OCI-M1 (cell line): ENCODE data around the gene POTEG.
"Not testable (repeated sequence)": the region's sequence is repeated elsewhere in the genome, so short reads cannot be mapped to it uniquely, and the experiment has no call there.

Experiments
- DNase-seq: peaks from one replicate; lab custom pipeline; 2025; lab: John Stamatoyannopoulos, UW

Gene POTEG

DNA sequence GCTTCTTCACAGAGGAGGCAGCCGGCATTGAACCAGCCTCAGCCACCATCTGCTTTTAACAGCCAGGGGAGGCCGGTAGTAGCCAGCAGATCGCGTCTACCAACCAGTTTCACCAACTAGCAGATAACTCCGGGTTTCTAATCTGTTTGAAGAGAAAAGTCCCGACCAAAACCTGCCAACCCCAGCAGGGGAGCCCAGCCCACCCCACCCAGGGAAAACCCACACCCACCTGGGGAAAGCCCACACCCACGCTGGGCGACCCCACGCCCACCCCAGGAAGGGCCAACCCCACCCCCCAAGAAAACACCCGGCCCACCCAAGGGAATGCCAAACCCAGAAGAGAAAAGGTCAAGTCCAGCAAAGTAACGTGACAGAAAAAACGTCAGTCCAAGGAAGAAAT, at the start of gene POTEG:
Gene POTEG, minus strand, starts transcription at position 101 of the 400 bp plus-strand sequence. Its CDS starts 52 bp downstream, at position 49.
- DNase-seq, result not testable (repeated sequence)

DNA sequence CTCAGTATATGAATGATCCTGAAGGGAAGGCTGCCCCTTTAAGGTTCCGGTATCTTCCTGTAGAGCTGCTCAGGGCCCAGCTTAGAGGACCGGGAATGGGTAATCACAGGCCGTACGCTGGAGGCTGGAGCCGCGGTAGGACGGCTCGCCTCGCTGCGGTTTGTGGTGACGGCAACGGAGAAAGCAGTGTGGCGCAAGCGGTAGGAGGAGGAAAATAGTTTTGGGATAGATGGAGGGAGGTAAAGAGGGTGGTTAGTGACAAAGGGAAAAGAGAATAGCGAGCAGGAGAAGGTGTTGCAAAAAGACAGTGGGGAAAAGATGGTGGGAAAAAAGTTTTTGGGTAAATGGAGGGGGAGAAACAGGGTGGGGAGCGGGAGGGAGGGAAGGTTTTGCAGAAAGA, 48.0 kb upstream of the POTEG start:
- not testable (repeated sequence) for DNase-seq

GRCh38 chr14:19481421-19481820, 47.3 kb upstream of the POTEG start:
- DNase-seq, result not testable (repeated sequence)

DNA sequence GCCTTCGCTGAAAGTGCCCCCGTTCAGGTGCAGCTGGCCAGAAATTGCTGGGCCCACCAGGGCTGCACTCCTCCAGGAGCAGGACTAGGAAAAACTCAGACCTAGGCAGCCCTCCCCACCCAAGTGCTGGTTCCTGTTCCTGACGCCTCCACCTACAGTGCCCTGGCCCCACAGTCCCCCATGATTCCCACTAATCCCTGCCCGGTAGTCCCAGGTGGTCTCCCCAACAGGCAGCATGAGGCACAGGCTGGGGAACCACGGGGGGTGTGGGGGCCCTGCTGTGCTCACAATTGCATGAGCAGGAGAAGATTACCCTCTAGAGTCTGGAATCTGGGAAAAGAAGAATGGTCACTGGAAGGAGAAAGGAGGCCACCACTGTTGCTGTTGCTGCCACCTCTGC, 46.4 kb upstream of the POTEG start:
- DNase-seq, result not testable (repeated sequence)

DNA sequence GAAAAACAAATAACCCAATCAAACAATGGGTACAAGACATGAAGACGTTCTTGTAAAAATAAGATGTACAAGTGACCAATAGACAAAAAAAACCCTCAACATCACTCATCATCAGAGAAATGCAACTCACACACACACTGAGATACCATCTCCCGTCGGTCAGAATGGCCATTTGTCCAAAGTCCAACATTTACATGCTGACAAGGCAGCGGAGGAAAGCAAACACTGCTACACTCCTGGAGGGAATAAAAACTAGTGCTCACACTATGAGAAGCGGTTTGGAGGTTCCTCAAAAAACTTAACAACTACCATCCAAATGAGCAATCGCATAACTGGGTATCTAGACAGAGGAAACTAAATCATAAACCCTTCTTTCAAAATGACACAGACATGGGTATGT, 11.6 kb upstream of the POTEG start:
- not testable (repeated sequence) for DNase-seq

- not testable (repeated sequence) for DNase-seq
Observed at GRCh38 chr14:19439826-19440225, 5.7 kb upstream of the POTEG start.

DNA sequence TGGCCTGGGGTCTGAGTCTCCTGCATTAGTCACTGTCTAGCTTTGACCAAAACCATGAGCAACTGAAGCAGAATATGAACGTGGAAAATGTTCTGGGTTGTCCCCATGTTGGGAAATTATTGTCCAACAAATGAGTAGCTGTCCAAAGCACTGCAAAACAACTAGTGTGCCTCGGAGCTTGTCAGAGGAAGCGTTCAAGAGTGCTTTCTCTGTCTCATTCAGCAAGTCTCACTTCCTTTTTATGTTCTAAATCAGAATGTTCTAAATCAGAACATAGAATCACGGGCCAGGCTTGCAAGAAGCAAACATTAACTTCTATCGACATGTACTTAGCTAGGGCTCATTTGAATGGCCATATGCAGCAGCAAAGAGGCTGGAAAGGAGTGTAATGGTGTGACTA, 5.1 kb upstream of the POTEG start:
- not testable (repeated sequence) for DNase-seq

DNA sequence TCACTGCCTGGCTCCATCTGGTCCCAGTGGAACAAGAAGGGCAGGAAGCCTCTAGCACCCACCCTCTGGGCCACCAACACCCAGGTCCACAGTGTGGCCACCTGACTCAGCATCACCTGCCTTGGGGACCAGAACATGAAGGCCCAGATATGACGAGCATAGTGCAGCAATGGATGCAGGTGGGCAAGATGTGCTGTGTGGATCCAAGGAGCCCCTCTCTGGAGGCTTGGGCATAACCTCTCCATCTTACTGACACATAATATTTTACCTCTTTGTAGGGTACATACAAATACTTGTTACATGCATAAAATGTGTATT, 2.9 kb upstream of the POTEG start:
- not testable (repeated sequence) for DNase-seq

DNA sequence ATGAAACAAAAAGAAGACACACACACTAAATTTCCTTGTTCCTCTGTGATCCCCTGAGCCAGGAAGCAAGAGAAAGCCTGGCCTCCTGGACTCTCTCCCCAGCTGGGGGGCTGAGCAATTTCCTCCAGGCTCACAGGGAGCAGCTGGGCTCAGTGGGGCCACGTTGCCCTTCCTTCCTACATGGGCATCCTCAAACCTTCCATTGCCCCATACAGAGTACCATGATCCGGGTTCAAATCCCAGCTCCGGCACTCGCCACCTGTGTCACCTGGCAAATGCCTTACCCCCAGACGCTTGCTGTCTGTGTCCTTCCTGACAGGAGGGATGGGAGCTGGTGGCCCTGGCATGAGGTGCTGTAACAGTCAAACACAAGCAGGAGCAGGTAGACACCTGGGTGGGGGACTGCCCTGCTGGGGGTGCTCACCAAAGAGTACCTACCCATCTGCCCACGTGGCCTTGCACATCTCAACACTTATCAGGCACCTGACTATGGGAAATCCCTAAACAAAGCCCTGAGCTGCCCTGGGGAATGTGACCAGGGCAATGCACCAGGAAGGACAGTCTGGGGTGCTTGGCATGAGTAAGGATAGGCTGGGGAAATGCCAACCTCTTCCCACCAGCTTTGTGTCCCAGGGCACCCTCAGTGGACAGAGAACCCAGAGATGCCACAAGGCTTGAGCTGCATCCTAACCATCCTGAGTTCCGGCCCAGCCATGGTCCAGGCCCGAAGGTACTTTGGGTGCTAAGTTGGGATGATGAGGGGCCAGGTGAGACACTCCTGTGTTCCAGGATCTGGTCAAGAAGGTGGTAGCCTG, 2.4 kb upstream of the POTEG start:
- not testable (repeated sequence) for DNase-seq

DNA sequence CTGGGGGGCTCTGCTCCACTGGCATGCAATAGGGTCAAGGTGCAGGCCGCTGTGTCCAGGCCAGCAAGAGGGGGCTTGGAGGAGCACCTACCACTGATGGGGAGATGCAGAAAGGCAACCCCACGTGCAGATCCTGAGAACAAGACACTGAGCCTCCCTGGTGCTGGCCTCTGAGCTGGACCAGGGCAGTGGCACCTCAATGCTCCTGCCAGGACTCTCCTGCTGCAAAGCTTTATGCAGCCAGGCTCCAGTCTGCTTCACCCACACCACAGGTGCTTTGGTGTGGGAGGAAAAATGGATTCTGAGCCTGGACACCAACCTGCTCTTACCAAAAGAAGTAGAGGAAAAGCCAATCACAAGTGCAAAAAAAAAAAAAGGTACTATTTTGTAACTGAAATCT, 1.7 kb upstream of the POTEG start:
- not testable (repeated sequence) for DNase-seq

- not testable (repeated sequence) for DNase-seq
Observed at GRCh38 chr14:19434891-19435290, 750 bp upstream of the POTEG start.

GRCh38 chr14:19433765-19434164, 376 bp downstream of the POTEG start:
- DNase-seq, result not testable (repeated sequence)

- DNase-seq, result not testable (repeated sequence)
Observed at GRCh38 chr14:19408519-19408918, 25.6 kb downstream of the POTEG start.

DNA sequence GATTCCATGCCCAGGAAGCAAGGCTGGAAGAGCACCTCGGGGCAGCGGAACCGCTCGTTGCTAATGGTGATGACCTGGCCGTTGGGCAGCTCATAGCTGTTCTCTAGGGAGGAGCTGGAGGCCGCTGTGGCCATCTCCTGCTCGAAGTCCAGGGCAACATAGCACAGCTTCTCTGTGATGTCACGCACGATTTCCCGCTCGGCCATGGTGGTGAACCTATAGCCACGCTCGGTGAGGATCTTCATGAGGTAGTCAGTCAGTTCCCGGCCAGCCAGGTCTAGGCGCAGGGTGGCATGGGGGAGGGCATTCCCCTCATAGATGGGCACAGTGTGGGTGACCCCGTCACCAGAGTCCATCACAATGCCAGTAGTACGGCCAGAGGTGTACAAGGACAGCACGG, 32.0 kb downstream of the POTEG start:
- not testable (repeated sequence) for DNase-seq

DNA sequence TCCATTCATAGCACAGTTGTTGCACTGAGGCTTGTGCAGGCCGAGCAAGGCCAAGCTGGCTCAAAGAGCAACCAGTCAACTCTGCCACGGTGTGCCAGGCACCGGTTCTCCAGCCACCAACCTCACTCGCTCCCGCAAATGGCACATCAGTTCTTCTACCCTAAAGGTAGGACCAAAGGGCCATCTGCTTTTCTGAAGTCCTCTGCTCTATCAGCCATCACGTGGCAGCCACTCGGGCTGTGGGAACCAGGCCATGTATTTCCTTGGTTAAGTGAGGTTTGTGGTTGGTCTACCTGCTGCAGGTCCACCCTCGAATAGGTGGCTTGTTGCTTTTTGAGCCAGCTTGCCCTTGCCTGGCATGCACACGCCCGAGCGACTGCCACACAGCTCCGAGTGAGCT, 39.4 kb downstream of the POTEG start:
- not testable (repeated sequence) for DNase-seq

DNA sequence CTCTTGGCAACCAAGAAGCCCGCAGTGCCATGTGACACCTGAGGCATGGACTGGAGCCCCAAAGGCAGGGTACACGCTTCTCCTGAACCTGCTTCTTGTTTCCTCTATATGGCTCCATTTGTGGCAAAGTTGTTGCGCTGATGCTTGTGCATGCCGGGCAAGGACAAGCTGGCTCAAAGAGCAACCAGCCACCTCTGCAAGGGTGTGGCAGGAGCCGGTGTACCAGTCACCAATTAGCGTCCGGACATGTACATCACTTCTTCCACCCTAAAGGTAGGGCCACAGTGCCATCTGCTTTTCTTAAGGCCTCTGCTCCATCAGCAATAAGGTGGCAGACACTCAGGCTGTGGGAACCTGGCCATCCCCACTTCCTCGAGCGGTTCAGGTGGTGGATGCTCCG, 43.9 kb downstream of the POTEG start:
- not testable (repeated sequence) for DNase-seq

- DNase-seq, result not testable (repeated sequence)
Observed at GRCh38 chr14:19388741-19389140, 45.4 kb downstream of the POTEG start.

DNA sequence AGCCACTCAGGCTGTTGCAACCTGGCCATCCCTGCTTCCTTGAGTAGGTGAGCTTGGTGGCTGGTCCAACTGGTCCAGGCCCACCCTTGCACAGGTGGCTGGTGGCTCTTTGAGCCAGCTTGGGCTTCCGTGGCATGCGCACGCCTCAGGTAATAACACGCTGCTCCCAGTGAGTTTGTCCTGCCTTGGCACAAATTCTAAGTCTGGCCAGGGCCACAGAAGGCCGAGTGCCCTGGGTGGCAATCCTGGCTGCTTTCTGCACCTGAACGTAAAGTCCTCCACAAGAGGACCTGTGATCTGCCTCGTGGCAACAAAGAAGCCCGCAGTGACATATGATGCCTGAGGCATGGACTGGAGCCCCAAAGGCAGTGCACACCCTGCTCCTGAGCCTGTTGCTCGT, 47.1 kb downstream of the POTEG start:
- not testable (repeated sequence) for DNase-seq

GRCh38 chr14:19386309-19386708, 47.8 kb downstream of the POTEG start:
- not testable (repeated sequence) for DNase-seq

GRCh38 chr14:19384088-19384781, 49.9 kb downstream of the POTEG start:
- not testable (repeated sequence) for DNase-seq

GRCh38 chr14:19383008-19383584, 51.0 kb downstream of the POTEG start:
- not testable (repeated sequence) for DNase-seq

GRCh38 chr14:19380137-19380536, 54.0 kb downstream of the POTEG start:
- not testable (repeated sequence) for DNase-seq

DNA sequence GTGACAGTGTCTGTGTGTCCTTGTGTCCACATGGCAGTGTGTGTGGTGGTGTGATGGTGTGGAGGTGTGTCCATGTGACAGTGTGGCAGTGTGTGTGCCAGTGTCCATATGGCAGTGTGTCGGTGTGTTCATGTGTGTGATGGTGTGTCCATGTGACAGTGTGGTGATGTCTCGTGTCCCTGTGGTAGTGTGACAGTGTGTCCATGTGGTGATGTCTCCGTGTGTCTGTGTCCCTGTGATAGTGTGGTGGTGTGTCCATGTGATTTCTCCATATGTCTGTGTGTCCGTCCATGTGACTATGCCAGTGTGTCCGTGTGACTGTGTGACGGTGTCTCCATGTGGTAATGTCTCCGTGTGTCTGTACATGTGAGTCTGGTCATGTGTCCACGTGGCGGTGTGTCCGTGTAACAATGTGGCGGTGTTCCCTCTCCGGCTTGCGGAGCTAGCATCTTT, 59.7 kb downstream of the POTEG start:
- not testable (repeated sequence) for DNase-seq
